ENCODE results near the gene OSBPL5.

Gene OSBPL5

DNA sequence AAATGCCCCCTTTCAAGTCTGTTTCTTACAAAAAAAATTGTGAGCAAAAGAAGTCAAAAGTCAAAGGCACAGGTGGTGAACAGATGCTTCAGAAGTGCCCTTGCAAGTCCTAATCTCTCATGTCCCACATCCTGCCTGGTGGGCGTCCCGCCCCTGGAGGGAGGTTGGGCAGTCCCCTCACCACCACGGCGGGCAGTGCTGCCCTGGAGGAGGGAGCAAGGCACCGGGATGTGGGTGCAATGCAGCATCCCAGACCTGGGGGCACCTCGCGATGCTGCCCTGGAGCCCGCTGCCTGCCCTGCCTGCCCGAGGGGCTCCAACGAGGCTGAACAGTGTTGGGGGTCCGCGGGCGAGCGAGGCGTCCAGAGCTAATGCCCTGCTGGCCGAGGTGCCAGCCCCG lies 37.6 kb upstream of the OSBPL5 start:
- Histone ChIP-seq H3K4me2 (ENCODE audit: insufficient read depth, low read length, poor library complexity, severe bottlenecking) (peak overlapping the region; percentile 81), H4K91ac (ENCODE audit: low read depth, low read length, poor library complexity) (no peak overlapping the region), H3K14ac (ENCODE audit: low read length) (no peak overlapping the region), H3K4me3 (ENCODE audit: low read length in 2 of 2) (peak overlapping the region in 1 of 2 donors; percentile 62), H2BK12ac (ENCODE audit: low read length) (no peak overlapping the region), H3K27me3 (ENCODE audit: control insufficient read depth in 3 of 3, insufficient read depth in 3 of 3, low read depth in 1 of 3, low read length in 3 of 3) (peaks cover 0 to 74% (median 22%) of the 10 kb centered on the region in 3 experiments), H2BK15ac (ENCODE audit: low read length) (no peak overlapping the region), H3K27ac (replicated peaks; ENCODE audit: low read length) (no peak overlapping the region), H2AFZ (ENCODE audit: low read length) (peak overlapping the region; percentile 80), H2BK120ac (ENCODE audit: low read depth, low read length) (no peak overlapping the region), H3K36me3 (replicated peaks in 1 of 2; ENCODE audit: control insufficient read depth in 2 of 2, insufficient read depth in 2 of 2, low read length in 2 of 2) (no peaks in the 10 kb centered on the region), H2BK5ac (ENCODE audit: low read length) (no peak overlapping the region), H4K8ac (ENCODE audit: low read depth, low read length) (no peak overlapping the region), H3K4ac (ENCODE audit: low read length) (no peak overlapping the region), H3K9me3 (replicated peaks in 1 of 2; ENCODE audit: control insufficient read depth in 2 of 2, insufficient read depth in 1 of 2, low read depth in 1 of 2, low read length in 2 of 2) (no peaks in the 10 kb centered on the region), H2AK5ac (ENCODE audit: low read depth, low read length) (no peak overlapping the region), H3K23ac (ENCODE audit: low read depth, low read length, poor library complexity) (no peak overlapping the region), H3K79me1 (ENCODE audit: low read depth, low read length) (no peaks in the 10 kb centered on the region), H3K4me1 (ENCODE audit: control insufficient read depth in 2 of 2, insufficient read depth in 1 of 2, low read depth in 1 of 2, low read length in 2 of 2) (peaks cover 0 to 4% of the 10 kb centered on the region in 2 donors), H3K9ac (ENCODE audit: low read depth, low read length, poor library complexity) (peak overlapping the region; percentile 61), H3K18ac (ENCODE audit: low read length) (peak overlapping the region; percentile 73)
- WGBS, 2 donors (ENCODE audit: extremely low coverage in 2 of 2, insufficient read length in 2 of 2, insufficient replicate concordance in 1 of 2): no CpG with 5 or more reads among the region's 17 CpGs
- DNase-seq (ENCODE audit: low spot score): no peak

GRCh38 chr11:3202305-3202704 lies 37.2 kb upstream of the OSBPL5 start:
- H3K4me1 ChIP-seq (ENCODE audit: control insufficient read depth in 2 of 2, insufficient read depth in 1 of 2, low read depth in 1 of 2, low read length in 2 of 2): peaks cover 0 to 4% of the 10 kb centered on the region in 2 donors
- H3K14ac ChIP-seq (ENCODE audit: low read length): no peak overlapping the region
- H4K8ac ChIP-seq (ENCODE audit: low read depth, low read length): no peak overlapping the region
- no peak overlapping the region for H3K9ac ChIP-seq (ENCODE audit: low read depth, low read length, poor library complexity)
- no peak overlapping the region for H2AK5ac ChIP-seq (ENCODE audit: low read depth, low read length)
- no peak overlapping the region for H3K4me3 ChIP-seq (ENCODE audit: low read length in 2 of 2)
- H3K23ac ChIP-seq (ENCODE audit: low read depth, low read length, poor library complexity): no peak overlapping the region
- no peak overlapping the region for H2BK120ac ChIP-seq (ENCODE audit: low read depth, low read length)
- peaks cover 0 to 79% (median 22%) of the 10 kb centered on the region in 3 experiments for H3K27me3 ChIP-seq (ENCODE audit: control insufficient read depth in 3 of 3, insufficient read depth in 3 of 3, low read depth in 1 of 3, low read length in 3 of 3)
- H3K9me3 ChIP-seq (replicated peaks in 1 of 2; ENCODE audit: control insufficient read depth in 2 of 2, insufficient read depth in 1 of 2, low read depth in 1 of 2, low read length in 2 of 2): no peaks in the 10 kb centered on the region
- no peak overlapping the region for H3K18ac ChIP-seq (ENCODE audit: low read length)
- H2BK15ac ChIP-seq (ENCODE audit: low read length): no peak overlapping the region
- no peak overlapping the region for H2BK5ac ChIP-seq (ENCODE audit: low read length)
- H2AFZ ChIP-seq (ENCODE audit: low read length): no peak overlapping the region
- no peak overlapping the region for H2BK12ac ChIP-seq (ENCODE audit: low read length)
- no CpG with 5 or more reads among the region's 7 CpGs for WGBS, 2 donors (ENCODE audit: extremely low coverage in 2 of 2, insufficient read length in 2 of 2, insufficient replicate concordance in 1 of 2)
- H3K27ac ChIP-seq (replicated peaks; ENCODE audit: low read length): no peak overlapping the region
- H3K79me1 ChIP-seq (ENCODE audit: low read depth, low read length): no peaks in the 10 kb centered on the region
- H3K36me3 ChIP-seq (replicated peaks in 1 of 2; ENCODE audit: control insufficient read depth in 2 of 2, insufficient read depth in 2 of 2, low read length in 2 of 2): no peaks in the 10 kb centered on the region
- H3K4me2 ChIP-seq (ENCODE audit: insufficient read depth, low read length, poor library complexity, severe bottlenecking): no peak overlapping the region
- H4K91ac ChIP-seq (ENCODE audit: low read depth, low read length, poor library complexity): no peak overlapping the region
- no peak for DNase-seq (ENCODE audit: low spot score)
- H3K4ac ChIP-seq (ENCODE audit: low read length): no peak overlapping the region

GRCh38 chr11:3201677-3202181 lies 36.6 kb upstream of the OSBPL5 start:
- Histone ChIP-seq H2BK12ac (ENCODE audit: low read length) (peak overlapping the region; percentile 25), H2BK15ac (ENCODE audit: low read length) (no peak overlapping the region), H2BK5ac (ENCODE audit: low read length) (no peak overlapping the region), H3K36me3 (replicated peaks in 1 of 2; ENCODE audit: control insufficient read depth in 2 of 2, insufficient read depth in 2 of 2, low read length in 2 of 2) (no peaks in the 10 kb centered on the region), H3K79me1 (ENCODE audit: low read depth, low read length) (no peaks in the 10 kb centered on the region), H3K27ac (replicated peaks; ENCODE audit: low read length) (no peak overlapping the region), H3K4me3 (ENCODE audit: low read length in 2 of 2) (no peak overlapping the region), H3K4me2 (ENCODE audit: insufficient read depth, low read length, poor library complexity, severe bottlenecking) (no peak overlapping the region), H2BK120ac (ENCODE audit: low read depth, low read length) (no peak overlapping the region), H3K4ac (ENCODE audit: low read length) (no peak overlapping the region), H3K9ac (ENCODE audit: low read depth, low read length, poor library complexity) (no peak overlapping the region), H3K27me3 (ENCODE audit: control insufficient read depth in 3 of 3, insufficient read depth in 3 of 3, low read depth in 1 of 3, low read length in 3 of 3) (peaks cover 0 to 84% (median 22%) of the 10 kb centered on the region in 3 experiments), H3K14ac (ENCODE audit: low read length) (no peak overlapping the region), H4K91ac (ENCODE audit: low read depth, low read length, poor library complexity) (no peak overlapping the region), H3K4me1 (ENCODE audit: control insufficient read depth in 2 of 2, insufficient read depth in 1 of 2, low read depth in 1 of 2, low read length in 2 of 2) (peaks cover 0 to 4% of the 10 kb centered on the region in 2 donors), H4K8ac (ENCODE audit: low read depth, low read length) (no peak overlapping the region), H2AFZ (ENCODE audit: low read length) (no peak overlapping the region), H3K18ac (ENCODE audit: low read length) (peak overlapping the region; percentile 5), H3K23ac (ENCODE audit: low read depth, low read length, poor library complexity) (peak overlapping the region; percentile 63), H2AK5ac (ENCODE audit: low read depth, low read length) (peak overlapping the region; percentile 35), H3K9me3 (replicated peaks in 1 of 2; ENCODE audit: control insufficient read depth in 2 of 2, insufficient read depth in 1 of 2, low read depth in 1 of 2, low read length in 2 of 2) (peaks cover 0 to 1% of the 10 kb centered on the region in 2 donors)
- DNase-seq (ENCODE audit: low spot score): no peak
- no CpG with 5 or more reads among the region's 17 CpGs for WGBS, 2 donors (ENCODE audit: extremely low coverage in 2 of 2, insufficient read length in 2 of 2, insufficient replicate concordance in 1 of 2)

DNA sequence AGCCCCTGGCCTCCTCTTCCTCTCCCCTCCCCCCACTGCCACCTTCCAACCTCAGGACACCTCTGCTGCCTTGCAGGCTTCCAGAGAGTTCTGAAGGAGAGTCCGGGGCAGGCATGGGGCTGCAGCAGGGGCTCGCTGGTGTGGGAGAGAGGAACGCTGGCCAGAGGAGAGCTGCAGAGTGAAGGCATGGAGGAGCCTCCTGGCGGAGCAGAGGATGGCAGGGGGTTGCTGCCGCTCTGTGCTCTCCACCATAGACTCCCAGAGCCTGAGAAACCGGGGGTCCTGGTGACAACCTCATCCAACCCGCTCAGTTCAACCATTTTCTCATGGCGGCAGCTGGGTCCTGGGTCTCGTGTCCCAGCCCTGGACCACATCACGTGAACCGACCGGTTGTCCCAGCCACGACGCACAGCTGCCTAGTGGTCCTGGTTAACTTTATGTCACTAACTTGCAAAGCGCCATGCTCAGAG lies 36.0 kb upstream of the OSBPL5 start:
- peak overlapping the region; percentile 63 for H3K23ac ChIP-seq (ENCODE audit: low read depth, low read length, poor library complexity)
- peak overlapping the region; percentile 66 for H2BK5ac ChIP-seq (ENCODE audit: low read length)
- H3K18ac ChIP-seq (ENCODE audit: low read length): peak overlapping the region; percentile 46
- no peaks in the 10 kb centered on the region for H3K79me1 ChIP-seq (ENCODE audit: low read depth, low read length)
- no peak overlapping the region for H4K91ac ChIP-seq (ENCODE audit: low read depth, low read length, poor library complexity)
- H3K27ac ChIP-seq (replicated peaks; ENCODE audit: low read length): no peak overlapping the region
- peaks cover 0 to 4% of the 10 kb centered on the region in 2 donors for H3K4me1 ChIP-seq (ENCODE audit: control insufficient read depth in 2 of 2, insufficient read depth in 1 of 2, low read depth in 1 of 2, low read length in 2 of 2)
- no peak overlapping the region for H3K14ac ChIP-seq (ENCODE audit: low read length)
- peaks cover 0 to 88% (median 22%) of the 10 kb centered on the region in 3 experiments for H3K27me3 ChIP-seq (ENCODE audit: control insufficient read depth in 3 of 3, insufficient read depth in 3 of 3, low read depth in 1 of 3, low read length in 3 of 3)
- H2BK120ac ChIP-seq (ENCODE audit: low read depth, low read length): no peak overlapping the region
- no peak overlapping the region for H3K4me2 ChIP-seq (ENCODE audit: insufficient read depth, low read length, poor library complexity, severe bottlenecking)
- H2AFZ ChIP-seq (ENCODE audit: low read length): no peak overlapping the region
- H3K9ac ChIP-seq (ENCODE audit: low read depth, low read length, poor library complexity): no peak overlapping the region
- H3K4ac ChIP-seq (ENCODE audit: low read length): no peak overlapping the region
- H3K9me3 ChIP-seq (replicated peaks in 1 of 2; ENCODE audit: control insufficient read depth in 2 of 2, insufficient read depth in 1 of 2, low read depth in 1 of 2, low read length in 2 of 2): peaks cover 0 to 1% of the 10 kb centered on the region in 2 donors
- H2BK15ac ChIP-seq (ENCODE audit: low read length): peak overlapping the region; percentile 46
- H2BK12ac ChIP-seq (ENCODE audit: low read length): no peak overlapping the region
- WGBS, 2 donors (ENCODE audit: extremely low coverage in 2 of 2, insufficient read length in 2 of 2, insufficient replicate concordance in 1 of 2): no CpG with 5 or more reads among the region's 15 CpGs
- no peaks in the 10 kb centered on the region for H3K36me3 ChIP-seq (replicated peaks in 1 of 2; ENCODE audit: control insufficient read depth in 2 of 2, insufficient read depth in 2 of 2, low read length in 2 of 2)
- H2AK5ac ChIP-seq (ENCODE audit: low read depth, low read length): no peak overlapping the region
- no peak overlapping the region for H4K8ac ChIP-seq (ENCODE audit: low read depth, low read length)
- DNase-seq (ENCODE audit: low spot score): no peak
- H3K4me3 ChIP-seq (ENCODE audit: low read length in 2 of 2): no peak overlapping the region
